HepG2 (cell line): ENCODE data around the gene DLX1. TPM values are rescaled to one million over a fixed set of nuclear protein-coding genes. Genes with fewer than 3 reads are reported as not detected.

Experiments
- AFF4 ChIP-seq: sonication (generic); formaldehyde crosslinking; IDR thresholded peaks from 2 replicates; pipeline ENCODE4 v1.4.0; 2020; ENCODE audit warnings: missing genetic modification reagents
- AHR ChIP-seq: IDR thresholded peaks from 2 replicates; pipeline ENCODE4 v1.6.1; 2018; ENCODE audit warnings: missing genetic modification reagents, missing compliant biosample characterization
- BATF2 ChIP-seq: sonication (generic); formaldehyde crosslinking; IDR thresholded peaks from 2 replicates; pipeline ENCODE4 v1.8.0; 2022; ENCODE audit warnings: mild to moderate bottlenecking, missing genetic modification reagents, moderate library complexity
- CC2D1A ChIP-seq: sonication (generic); formaldehyde crosslinking; IDR thresholded peaks from 2 replicates; pipeline ENCODE4 v1.8.1; 2023; ENCODE audit warnings: mild to moderate bottlenecking, missing genetic modification reagents
- GTF3A ChIP-seq: sonication (generic); formaldehyde crosslinking; conservative IDR thresholded peaks from 2 replicates; pipeline ENCODE4 v1.4.0; 2020; ENCODE audit warnings: mild to moderate bottlenecking, missing genetic modification reagents
- MTA3 ChIP-seq: sonication (generic); formaldehyde crosslinking; IDR thresholded peaks from 2 replicates; pipeline ENCODE4 v1.4.0; 2020; ENCODE audit warnings: missing genetic modification reagents
- MXI1 ChIP-seq: IDR thresholded peaks from 3 replicates; pipeline ENCODE4 v1.6.1; 2012; ENCODE audit warnings: low read depth, low read length, inconsistent platforms, borderline replicate concordance
- NFKB2 ChIP-seq: sonication (generic); formaldehyde crosslinking; IDR thresholded peaks from 2 replicates; pipeline ENCODE4 v1.4.0; 2020; ENCODE audit warnings: missing genetic modification reagents, borderline replicate concordance
- PBX2 ChIP-seq: IDR thresholded peaks from 2 replicates; pipeline ENCODE4 v1.6.1; 2016; ENCODE audit warnings: control low read depth
- RBM22 ChIP-seq: fragments of 200-400 bp; formaldehyde crosslinking; optimal IDR thresholded peaks from 2 replicates; pipeline ENCODE3; 2017; ENCODE audit warnings: mild to moderate bottlenecking, low read length, moderate library complexity
- SYNCRIP ChIP-seq: fragments of 200-400 bp; formaldehyde crosslinking; IDR thresholded peaks from 2 replicates; pipeline ENCODE4 v1.6.1; 2018; ENCODE audit warnings: mild to moderate bottlenecking, low read depth, low read length; ENCODE audit not compliant: insufficient read depth
- TBP ChIP-seq: sonication (generic); formaldehyde crosslinking; IDR thresholded peaks from 2 replicates; pipeline ENCODE4 v1.5.0; 2020; ENCODE audit warnings: missing genetic modification reagents
- TFDP2 ChIP-seq: sonication (generic); formaldehyde crosslinking; IDR thresholded peaks from 2 replicates; pipeline ENCODE4 v1.4.0; 2020; ENCODE audit warnings: missing genetic modification reagents
- ZBTB3 ChIP-seq: sonication (generic); formaldehyde crosslinking; IDR thresholded peaks from 2 replicates; pipeline ENCODE4 v1.4.0; 2020; ENCODE audit warnings: low read depth, mild to moderate bottlenecking, moderate library complexity, missing genetic modification reagents, borderline replicate concordance
- ZNF264 ChIP-seq: sonication (generic); formaldehyde crosslinking; IDR thresholded peaks from 2 replicates; pipeline ENCODE4 v1.4.0; 2020; ENCODE audit warnings: missing genetic modification reagents
- ZNF501 ChIP-seq: sonication (generic); formaldehyde crosslinking; IDR thresholded peaks from 2 replicates; pipeline ENCODE4 v1.5.1; 2020; ENCODE audit warnings: mild to moderate bottlenecking, moderate library complexity, missing genetic modification reagents
- ZNF563 ChIP-seq: sonication (generic); formaldehyde crosslinking; IDR thresholded peaks from 2 replicates; pipeline ENCODE4 v1.8.0; 2022; ENCODE audit warnings: mild to moderate bottlenecking, moderate library complexity, missing genetic modification reagents
- ZNF781 ChIP-seq: sonication (generic); formaldehyde crosslinking; IDR thresholded peaks from 2 replicates; pipeline ENCODE4 v1.5.1; 2020; ENCODE audit warnings: borderline replicate concordance, mild to moderate bottlenecking, missing genetic modification reagents; ENCODE audit errors: not compliant biosample characterization
- polyA plus RNA-seq, 8 experiments: library from polyadenylated mRNA; depleted of rRNA in 3 of 8; stranded (reverse) in 7 of 8; unstranded in 1 of 8; fragments of >200 nt; fragmentation: Illumina TruSeq in 4 of 8; extraction: Trizol in 4 of 8; gene quantifications; 2 replicates each; pipeline versions ENCODE4 v1.2.1 to v1.2.3, GENCODE V29; 2011 to 2016; ENCODE audit warnings: low read depth in 4 of 8, missing spikeins in 1 of 8, mixed read lengths in 1 of 8; ENCODE audit not compliant: insufficient read depth in 1 of 8
- total RNA-seq, 5 experiments: library from RNA; depleted of rRNA; stranded (reverse); fragments of >200 nt; fragmentation: Illumina TruSeq; extraction: Trizol; gene quantifications; 2 replicates each; pipeline ENCODE4 v1.2.3, GENCODE V29; 2016; ENCODE audit warnings: low read depth in 1 of 5
- TF ChIP-seq, protein P1 (sequence below): sonication (generic); formaldehyde crosslinking; conservative IDR thresholded peaks from 2 replicates; pipeline ENCODE4 v1.8.0; 2022; ENCODE audit warnings: mild to moderate bottlenecking, moderate library complexity, missing genetic modification reagents
- TF ChIP-seq, protein P2 (sequence below): sonication (generic); formaldehyde crosslinking; IDR thresholded peaks from 2 replicates; pipeline ENCODE4 v1.5.0; 2020; ENCODE audit warnings: missing genetic modification reagents

Gene DLX1
- total and polyA plus RNA-seq, 2 of the 13 experiments (the other 11 are each of a cell fraction or from before 2014, with no cell fraction given): 0.18 to 0.86 TPM

GRCh38 chr2:172085460-172086159 lies at the start of gene DLX1 (continued):
- TF ChIP-seq PBX2 (no peak), CC2D1A (CRISPR knock-in tag) (no peak), AFF4 (CRISPR knock-in tag) (no peak), MXI1 (no peak), ZNF501 (CRISPR knock-in tag) (no peak), ZNF781 (CRISPR knock-in tag) (no peak), ZNF563 (CRISPR knock-in tag) (no peak), TFDP2 (no peak), ZNF264 (CRISPR knock-in tag) (no peak), GTF3A (CRISPR knock-in tag) (no peak), ZBTB3 (CRISPR knock-in tag) (no peak), RBM22 (no peak), TBP (no peak), SYNCRIP (no peak), AHR (CRISPR knock-in tag) (no peak; the same call in 1 of the 2 replicates), NFKB2 (no peak), MTA3 (no peak), BATF2 (CRISPR knock-in tag) (no peak)
- TF ChIP-seq, protein P1, sequence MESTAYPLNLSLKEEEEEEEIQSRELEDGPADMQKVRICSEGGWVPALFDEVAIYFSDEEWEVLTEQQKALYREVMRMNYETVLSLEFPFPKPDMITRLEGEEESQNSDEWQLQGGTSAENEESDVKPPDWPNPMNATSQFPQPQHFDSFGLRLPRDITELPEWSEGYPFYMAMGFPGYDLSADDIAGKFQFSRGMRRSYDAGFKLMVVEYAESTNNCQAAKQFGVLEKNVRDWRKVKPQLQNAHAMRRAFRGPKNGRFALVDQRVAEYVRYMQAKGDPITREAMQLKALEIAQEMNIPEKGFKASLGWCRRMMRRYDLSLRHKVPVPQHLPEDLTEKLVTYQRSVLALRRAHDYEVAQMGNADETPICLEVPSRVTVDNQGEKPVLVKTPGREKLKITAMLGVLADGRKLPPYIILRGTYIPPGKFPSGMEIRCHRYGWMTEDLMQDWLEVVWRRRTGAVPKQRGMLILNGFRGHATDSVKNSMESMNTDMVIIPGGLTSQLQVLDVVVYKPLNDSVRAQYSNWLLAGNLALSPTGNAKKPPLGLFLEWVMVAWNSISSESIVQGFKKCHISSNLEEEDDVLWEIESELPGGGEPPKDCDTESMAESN: no peak
- TF ChIP-seq, protein P2, sequence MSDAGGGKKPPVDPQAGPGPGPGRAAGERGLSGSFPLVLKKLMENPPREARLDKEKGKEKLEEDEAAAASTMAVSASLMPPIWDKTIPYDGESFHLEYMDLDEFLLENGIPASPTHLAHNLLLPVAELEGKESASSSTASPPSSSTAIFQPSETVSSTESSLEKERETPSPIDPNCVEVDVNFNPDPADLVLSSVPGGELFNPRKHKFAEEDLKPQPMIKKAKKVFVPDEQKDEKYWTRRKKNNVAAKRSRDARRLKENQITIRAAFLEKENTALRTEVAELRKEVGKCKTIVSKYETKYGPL (CRISPR knock-in tag): no peak
